MM.1S (cell line): ENCODE data around the gene PTPN1.

Experiments
- CTCF ChIP-seq: fragments of 300-600 bp; sonication (generic); IDR thresholded peaks from 2 replicates; pipeline ENCODE4 v1.5.1; 2016; ENCODE audit warnings: antibody characterized with exemption, low read length, mixed read lengths
- EZH2 ChIP-seq: fragments of 300-600 bp; sonication (generic); optimal IDR thresholded peaks from 2 replicates; pipeline ENCODE3; 2017; ENCODE audit warnings: low read depth, mild to moderate bottlenecking, antibody characterized with exemption, low read length, mixed read lengths

- TF ChIP-seq CTCF (no peak), EZH2 (no peak)
These were observed 8.0 kb upstream of the PTPN1 start for GRCh38 chr20:50501972-50502745.
